ENCODE measurements around the gene PSMA5.
"Not testable (repeated sequence)": the region's sequence is repeated elsewhere in the genome, so short reads cannot be mapped to it uniquely, and the experiment has no call there.

PSMA5 gene

DNA sequence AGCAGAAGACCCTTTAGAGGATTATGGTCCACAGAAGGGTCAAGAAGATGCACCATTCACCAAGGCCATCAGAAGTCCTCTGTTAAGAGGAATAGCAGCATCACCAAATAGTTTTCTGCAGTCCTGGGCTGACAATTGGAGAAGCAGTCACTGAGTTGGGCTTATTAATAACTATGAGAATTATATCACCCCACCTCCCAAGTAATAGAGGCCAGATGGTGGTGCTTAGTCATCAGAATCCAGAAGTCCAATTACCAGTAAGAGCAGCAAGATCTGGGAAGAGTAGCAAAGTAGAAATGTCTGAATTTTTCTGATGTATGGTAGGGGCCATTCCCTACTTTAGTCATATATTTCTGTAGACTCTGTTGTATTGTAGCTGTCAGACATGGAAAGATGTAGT lies 6.1 kb upstream of the PSMA5 start:
- DNase-seq (ENCODE audit: low read depth): no peak

DNA sequence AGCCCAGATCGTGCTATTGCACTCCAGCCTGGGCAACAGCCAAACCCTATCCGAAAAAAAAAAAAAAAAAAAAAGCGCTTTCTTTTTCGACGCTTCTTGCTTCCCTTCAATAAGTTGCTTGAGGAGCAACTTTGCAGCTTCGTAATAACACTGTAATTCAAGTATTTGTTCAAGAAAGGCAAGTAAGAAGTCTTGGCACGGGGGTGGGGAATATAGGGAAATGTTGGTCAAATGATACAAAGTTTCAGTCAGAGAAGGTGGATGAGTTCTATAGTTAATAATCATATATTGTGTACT lies 871 bp upstream of the PSMA5 start:
- no peak for DNase-seq (ENCODE audit: low read depth)

DNA sequence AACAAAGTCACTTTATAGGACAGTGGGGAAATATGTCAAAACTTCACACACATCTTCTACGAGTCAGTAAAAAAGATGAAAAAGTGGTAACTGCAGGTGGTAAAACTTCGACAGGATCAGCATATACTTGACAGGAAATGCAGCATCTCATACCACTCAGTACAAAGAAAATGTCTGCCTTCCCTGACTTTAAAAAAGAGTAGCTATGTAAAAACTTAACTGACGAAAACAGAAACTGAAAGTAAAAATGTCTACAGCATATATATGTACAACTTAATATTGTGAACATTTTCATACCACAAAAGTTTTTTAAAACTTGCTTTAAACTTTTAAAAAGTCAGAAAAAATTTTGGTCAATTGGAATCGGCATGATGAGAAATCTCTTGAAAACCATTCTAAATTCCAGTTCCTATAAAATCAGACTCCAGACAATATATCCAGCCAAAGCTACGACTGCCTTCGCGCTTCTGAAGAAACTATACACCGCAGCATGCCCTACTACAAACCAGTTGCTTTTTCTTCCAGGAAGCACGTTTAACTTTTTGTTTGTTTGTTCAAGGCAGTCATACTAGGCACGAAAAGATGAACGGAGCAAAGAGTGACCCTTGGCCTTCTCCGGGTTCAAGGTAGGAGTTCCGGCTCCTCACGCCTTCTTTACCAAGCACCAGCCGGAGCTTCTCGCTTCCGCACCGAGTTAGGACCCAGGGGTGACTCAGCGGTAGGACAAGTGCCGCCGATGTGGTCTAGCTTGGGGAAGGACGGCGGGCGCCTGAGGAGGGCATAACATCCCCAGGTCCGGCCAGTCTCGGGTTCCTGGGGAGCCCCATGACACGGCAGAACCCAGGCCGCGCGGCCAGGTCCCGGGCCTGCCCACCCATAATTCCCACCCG lies 612 bp downstream of the PSMA5 start:
- no peak for DNase-seq (ENCODE audit: low read depth)

DNA sequence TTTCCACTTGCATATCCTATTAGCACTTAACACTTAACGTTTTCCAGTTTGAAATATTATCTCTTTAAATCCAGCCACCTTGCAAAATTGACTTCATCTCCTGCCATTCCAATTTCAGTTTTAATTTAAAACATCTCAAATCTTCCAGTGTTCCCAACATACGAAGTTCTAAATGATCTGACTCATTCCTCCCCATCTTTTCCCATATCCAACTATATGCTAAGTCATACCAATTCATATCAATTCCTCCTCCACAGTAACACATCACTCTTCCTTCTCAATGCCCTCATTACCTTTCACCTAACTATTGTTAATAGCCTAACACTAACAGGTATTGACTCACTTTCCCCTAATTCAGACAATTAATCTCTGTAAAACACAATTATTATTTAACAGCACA lies 2.8 kb downstream of the PSMA5 start:
- no peak for DNase-seq (ENCODE audit: low read depth)

DNA sequence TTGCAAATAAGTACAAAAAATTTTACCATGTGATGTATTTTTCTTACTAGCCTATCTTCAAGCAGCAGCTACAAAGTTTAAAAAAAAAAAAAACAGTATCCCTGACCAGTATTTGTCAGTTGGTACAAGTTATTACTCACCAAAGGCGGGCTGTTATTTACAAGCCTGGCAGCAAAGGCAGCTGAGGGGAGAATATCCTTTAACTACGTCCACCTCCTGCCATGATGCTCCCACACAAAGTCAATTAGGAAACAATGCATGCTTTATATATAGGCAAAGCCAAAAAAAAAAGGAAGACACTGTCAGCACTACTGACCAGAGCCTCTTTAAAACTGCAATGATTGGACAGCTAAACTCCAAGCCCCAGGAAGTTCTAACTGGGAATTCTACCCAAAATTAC lies 13.7 kb downstream of the PSMA5 start:
- DNase-seq (ENCODE audit: low read depth): no peak

DNA sequence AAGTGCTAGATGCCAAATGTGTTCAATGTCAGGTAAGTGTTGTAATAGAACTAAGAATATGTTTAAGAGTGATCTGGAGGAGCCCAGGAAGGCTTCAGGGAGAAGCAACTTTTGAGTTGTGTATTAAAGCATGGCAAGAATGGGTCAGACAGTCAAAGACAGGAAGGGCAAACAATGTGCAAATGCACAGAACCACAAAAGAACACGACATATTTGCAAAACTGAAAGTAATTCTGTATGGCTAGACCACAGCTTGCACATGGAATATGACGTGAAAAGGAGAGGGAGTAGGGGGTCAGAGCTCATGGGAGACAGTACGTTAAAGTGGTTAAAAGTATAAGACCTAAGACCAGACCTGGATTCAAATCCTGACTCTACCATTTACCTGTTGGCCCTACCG lies 21.4 kb downstream of the PSMA5 start:
- DNase-seq (ENCODE audit: low read depth): no peak

DNA sequence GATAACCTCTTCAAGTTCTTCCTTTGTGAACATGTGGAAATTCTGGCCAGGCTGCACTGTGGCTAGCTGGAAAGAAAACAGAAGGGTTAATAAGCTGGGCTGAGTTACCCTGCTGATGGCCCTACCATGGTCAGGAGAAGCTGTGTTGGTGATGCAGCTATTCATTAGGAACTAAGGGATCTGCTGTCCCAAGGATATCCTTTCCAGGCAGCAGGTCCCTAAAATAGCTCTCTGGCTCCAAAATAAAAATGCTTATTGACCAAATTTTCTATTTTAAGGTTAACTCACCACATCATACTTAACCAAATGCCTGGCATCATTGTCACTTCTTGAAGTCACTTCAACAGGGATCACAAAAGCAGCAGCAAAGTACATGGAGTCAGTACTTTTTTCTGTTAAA lies 24.2 kb downstream of the PSMA5 start:
- DNase-seq (ENCODE audit: low read depth): no peak

DNA sequence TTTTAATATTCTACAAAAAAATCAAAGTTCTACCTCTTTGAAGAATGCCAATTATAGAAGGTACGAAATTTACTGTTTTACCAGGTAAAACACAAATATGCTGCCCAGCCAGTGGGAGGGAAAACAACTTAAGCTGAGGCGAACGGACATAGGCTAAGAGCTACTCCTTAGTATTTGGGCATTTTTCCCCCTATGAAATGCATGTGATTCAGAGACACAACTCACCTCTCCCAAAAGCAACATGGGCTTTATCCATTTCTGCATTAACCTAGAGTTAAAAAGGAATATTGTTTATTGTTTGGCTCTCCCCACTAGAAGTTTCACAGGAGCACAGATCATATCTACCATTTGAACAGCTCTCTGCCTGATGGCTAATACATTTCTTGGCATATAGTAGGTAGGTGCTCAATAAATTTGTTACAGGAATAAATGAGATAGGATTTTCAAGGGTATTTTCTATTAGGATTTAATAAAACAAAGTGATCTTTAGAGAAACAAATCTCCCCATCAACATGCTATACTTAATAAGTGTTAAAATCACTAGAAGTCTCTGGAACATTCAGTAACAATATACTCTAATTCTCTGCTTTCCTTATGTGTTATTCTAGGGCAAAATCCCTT lies 26.1 kb downstream of the PSMA5 start:
- DNase-seq (ENCODE audit: low read depth): no peak

DNA sequence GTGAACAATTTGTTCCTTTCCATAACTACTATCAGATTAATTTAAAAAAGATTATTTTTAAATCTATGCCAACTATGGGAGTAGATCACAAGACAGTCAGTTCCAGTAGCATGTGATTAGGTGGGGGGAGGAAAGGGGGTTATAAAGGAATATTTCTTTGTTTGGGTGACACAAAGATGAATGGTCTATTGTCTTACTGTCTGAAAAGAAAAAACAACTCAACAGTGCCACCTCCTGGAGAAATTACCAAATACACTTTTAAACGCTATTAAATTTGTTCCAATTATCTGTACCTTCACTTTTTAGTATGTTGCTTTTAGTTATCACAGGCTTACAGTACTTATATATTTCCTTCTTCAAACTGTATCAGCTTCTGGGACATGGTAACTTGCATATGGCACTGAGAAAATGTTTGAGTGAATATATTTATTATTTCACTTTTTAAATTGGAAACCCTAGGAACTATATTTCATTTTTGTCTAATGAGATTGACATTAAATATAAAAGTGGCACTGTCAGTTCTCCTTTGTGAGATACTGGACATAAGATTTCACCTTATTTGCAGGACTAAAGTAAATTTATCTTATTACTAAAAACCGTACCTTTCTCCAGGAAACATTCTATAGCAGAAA lies 26.8 kb downstream of the PSMA5 start:
- DNase-seq (ENCODE audit: low read depth): no peak

DNA sequence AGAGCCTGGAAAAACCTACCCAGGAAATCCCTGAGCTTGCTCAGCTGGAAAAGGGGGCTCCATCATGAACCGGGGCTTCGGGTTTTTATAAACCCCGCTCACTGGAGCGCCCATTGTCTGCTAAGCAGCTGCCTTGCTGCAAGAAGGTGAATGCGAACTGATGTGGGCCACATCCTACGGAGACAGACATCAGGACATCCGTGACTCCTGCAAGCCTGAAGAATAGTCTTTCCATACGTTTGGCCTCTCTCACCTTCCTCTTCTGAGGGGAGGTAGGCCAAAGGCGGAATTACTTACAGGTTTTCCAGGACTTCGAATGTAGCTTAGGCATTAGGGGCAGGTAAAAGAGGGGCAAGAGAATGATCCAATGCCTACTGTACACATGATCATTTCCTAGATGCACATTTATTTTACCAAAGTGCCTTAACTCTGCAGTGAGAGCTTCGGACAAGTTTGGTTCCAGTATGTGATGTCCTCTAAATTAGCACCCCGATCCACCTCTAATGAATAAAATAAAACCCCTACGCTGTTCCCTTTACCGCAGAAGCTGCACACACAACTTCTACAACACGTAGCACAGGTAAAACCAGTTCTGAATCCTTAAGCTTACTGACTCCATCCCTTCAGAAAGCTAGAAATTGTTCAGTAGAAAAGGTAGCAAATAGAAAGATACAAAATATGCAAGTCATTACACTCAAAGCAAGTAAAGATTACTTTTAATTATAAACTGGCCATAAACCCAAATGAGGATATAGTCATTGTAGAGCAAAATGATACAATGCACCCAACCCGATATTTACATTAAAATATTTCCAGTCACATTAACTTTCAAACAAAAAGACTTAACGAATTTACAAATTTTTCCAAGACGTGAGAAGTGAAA lies 27.7 kb downstream of the PSMA5 start:
- no peak for DNase-seq (ENCODE audit: low read depth)

DNA sequence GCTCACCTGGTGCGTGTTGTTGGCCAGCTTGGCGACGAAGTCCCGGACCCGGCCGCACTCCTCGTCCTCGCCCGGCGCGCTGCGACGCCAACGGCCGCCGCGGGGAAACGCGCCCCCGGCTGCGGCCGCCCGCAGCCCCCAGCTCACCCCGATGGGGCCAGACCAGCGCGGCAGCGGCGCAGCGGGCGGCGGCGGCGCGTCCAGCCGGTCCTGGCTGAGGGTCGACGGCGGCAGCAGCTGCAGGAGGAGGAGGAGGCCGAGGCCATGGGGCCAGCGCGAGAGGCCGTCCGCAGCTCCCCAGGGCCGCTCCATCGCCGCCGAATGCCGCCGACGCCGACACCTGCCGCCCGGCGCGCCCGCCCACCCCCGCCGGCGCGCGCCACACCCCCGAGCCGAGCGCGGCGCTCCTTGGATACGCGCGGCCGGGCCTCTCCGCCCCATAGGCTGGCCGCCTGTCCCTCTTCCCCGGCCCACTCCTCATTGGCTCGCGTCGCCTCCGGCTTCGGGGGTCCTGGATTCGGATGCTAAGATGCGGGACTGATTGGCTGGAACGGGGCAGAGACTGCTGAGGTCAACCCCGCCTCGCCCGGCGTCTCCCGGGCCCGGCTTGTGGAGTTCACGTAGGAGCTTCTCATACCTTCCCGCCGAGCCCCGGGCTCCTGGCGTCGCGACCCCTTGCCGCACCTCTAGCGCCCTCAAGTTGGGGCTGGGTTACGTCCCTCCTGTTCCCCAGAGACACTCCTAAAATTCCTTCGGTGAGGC lies 28.5 kb downstream of the PSMA5 start, which contains the start of gene SORT1:
TSS of gene SORT1 (minus strand) at position 338 of the 762 bp plus-strand sequence. CDS start at position 312, 26 bp downstream.
- DNase-seq (ENCODE audit: low read depth): no peak

DNA sequence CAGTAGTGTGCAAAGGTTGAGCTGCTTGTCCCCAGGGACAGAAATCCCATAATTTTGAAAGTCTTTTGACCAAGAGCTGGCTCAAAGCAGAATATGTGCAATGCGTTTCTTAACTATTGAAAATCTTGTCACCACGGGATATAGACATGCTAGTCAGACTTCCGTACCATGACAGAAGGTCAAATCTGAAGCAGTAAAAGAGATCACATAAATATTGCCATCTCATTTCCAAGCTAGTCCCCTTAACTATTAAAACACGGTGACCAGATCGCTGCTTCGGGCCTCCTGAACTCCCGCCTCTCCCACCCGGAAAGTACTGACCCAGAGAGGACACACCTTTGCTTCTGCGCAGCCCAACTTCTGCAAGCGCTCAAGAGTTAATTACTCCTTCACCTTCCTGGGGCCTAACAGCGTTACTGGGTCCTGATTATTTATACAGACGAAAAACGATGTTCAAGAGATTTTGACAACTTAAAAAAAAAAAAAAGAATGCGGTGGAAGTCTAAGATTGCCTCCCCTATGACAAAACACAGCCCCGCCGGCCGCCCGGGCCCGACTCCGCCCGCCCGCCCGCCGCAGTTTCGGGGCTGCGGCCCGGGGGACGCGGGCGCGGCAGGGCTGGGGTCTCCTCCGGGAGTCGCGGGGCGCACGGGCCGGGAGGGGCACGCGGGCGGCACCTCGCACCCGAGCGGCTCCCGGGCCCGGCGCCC lies 29.2 kb downstream of the PSMA5 start:
- DNase-seq (ENCODE audit: low read depth): no peak

DNA sequence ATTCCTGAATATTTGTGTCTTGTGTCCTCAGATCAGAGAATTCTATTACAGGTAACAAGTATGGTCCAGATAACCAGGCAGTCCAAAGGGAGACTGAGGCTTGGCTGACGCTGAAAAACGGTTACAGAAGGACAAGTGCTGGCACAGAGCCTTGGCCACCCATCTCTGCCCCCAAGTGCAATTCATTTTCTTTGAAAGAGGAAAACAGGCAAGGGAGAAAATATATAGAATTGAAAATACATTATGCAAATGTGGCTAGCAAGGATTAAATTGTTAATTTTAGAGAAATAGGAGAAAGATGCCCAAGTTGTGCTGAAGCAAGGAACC lies 29.8 kb downstream of the PSMA5 start:
- DNase-seq (ENCODE audit: low read depth): no peak

DNA sequence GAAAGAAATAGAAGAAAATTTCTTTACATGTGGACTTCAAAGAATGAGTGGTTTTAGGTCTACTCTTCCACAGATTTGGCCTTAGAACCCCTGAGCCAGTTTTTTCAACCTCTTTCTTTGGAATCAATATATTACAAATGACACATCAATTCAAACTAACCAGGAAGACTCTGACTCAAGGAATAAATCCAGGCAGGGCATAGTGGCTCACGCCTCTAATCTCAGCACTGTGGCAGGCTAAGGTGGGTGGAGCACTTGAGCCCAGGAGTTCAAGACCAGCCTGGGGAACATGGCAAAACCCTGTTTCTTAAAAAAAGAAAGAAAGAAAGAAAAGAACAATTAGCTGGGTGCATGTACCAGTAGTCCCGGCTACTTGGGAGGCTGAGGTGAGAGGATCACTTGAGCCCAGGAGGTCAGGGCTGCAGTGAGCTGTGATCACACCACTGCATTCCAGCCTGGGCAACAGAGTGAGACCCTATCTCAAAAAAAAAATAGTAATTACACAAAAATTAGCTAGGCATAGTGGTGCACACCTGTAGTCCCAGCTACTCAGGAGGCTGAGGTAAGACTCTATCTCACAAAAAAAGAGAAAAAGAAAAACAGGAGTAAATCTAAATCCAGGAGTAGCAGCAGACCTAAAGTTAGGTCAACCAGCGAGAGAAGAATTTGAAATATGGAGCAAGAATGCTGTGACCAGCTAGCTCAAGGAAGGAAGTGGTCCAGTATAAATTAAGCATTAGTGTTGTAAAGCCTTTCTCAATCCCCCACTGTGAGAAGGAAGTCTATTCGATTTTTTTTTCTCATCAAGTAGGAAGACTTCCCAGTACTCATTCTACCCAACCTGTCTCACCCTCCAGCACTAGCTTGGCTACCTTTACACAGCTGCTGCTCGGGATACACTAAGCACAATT lies 30.4 kb downstream of the PSMA5 start:
- peak; percentile 49 for DNase-seq (ENCODE audit: low read depth)

DNA sequence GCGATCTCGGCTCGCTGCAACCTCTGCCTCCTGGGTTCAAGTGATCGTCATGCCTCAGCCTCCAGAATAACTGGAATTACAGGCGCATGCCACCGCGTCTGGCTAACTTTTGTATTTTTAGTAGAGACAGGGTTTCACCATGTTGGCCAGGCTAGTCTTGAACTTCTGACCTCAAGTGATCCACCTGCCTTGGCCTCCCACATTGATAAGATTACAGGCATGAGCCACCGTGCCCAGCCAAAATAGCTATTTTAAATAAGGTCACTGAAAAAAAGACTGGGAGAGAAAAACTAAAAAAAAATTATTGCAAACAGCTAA lies 31.0 kb downstream of the PSMA5 start:
- DNase-seq (ENCODE audit: low read depth): not testable (repeated sequence)

DNA sequence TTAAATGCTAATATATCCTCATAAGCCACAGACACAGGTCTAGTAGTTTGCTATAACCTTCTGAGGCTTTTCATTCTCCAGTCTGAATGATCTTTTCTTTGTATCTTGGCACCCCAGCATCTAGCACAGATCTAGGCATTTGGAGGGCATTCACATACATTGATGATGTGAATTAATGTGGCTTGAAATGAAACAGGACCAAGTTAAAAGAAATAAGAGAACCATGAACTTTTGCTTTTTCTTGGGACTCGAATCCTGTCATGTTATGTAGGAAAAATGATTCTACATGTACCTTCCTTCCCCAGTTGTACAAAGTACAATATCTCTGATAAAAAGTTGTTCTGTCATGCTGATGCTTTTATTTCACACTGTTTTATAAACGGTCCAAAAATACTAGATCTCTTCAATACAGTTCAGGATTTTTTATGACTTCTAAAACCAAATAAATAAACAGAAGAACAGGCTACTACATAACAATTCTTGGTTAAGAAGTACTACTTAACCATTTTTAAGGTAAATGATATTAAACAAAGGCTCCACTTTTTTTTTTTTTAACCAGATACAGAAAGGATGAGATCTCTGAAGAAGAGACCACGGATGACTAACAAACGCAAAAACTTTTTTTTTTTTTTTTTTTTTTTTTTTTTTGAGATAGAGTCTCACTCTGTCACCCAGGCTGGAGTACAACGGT lies 31.5 kb downstream of the PSMA5 start:
- no peak for DNase-seq (ENCODE audit: low read depth)

DNA sequence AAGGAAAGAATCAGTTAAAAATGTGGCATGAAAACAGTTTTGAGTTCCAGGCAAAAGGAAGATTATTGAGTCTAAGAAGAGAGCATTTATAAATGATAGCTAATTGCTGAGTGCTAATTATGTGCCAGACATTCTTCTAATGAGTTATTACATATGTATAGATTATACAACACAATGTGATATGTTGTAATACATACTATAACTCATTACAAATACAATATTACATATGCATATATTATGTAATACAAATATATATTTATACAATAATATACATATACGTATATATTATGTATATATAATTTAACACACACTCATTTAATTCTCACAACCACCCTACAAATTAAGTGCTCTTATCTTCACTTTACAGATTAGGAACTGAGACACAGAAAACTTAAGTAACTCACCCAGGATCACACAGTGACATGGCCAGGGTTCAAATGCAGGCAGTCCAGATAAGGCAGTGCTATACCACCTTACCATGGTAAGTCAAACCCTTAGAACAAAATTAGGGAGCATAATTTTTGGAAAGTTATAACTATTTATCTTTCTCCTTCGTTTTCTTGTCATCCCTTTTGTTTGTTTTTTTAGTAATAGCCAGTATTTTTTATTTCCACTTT lies 32.5 kb downstream of the PSMA5 start:
- DNase-seq (ENCODE audit: low read depth): no peak

DNA sequence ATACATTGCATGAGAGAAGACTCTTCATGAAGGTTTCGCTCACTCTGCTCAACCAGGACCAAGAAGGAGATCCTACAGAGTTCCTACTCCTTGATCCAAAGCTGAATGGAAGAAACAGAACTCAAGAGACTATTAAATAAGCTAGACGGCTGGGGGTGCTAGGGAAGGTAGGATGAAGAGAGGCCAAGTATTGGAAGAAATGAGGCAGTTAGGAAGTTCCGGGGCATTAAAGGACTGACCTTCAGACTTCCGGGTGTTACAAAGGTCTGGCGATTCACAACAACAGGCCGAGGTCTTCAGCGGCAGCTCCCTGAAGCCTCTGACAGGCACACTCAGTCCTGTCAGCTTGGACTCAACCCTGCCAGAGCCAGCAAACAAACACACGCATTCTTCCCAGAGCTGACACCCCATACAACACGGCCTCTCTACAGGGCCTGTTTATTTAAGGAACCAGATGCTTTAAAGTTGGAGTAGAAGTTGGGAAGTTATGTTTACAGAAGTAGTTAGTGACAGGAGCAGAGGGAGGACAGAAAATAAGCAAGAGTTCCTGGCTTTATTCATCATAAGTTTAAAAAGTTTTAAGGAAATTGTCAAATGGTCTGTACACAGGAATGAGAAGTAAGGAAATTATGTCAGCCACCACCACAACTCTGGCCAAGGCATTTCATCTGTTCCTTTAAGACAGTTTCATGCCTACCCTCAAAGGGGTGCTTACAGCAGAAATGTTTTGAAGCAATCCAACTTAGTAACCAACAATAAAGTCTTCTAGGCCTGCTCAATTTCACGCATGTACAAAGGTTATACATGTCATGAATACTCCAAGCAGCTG lies 33.2 kb downstream of the PSMA5 start:
- DNase-seq (ENCODE audit: low read depth): no peak
